Measurements from ENCODE around the gene CLEC3B.

The CLEC3B gene

GRCh38 chr3:44987332-44987731 is 38.8 kb upstream of the CLEC3B start:
- Mint-ChIP-seq H3K9me3 (peaks cover 13% of the 10 kb centered on the region), H3K36me3 (ENCODE audit: low read depth) (peaks cover 58% of the 10 kb centered on the region), H3K4me3 (no peak overlapping the region), H3K27ac (no peak overlapping the region), H3K4me1 (peaks cover 13% of the 10 kb centered on the region), H3K27me3 (ENCODE audit: low read depth, poor library complexity) (no peaks in the 10 kb centered on the region)
- no peak for DNase-seq
- TF ChIP-seq CTCF (IDR thresholded peaks at IDR 0.05): no peak

- H3K36me3 Mint-ChIP-seq (ENCODE audit: low read depth): peaks cover 65% of the 10 kb centered on the region
- H3K27ac Mint-ChIP-seq: no peak overlapping the region
- no peak for DNase-seq
- H3K9me3 Mint-ChIP-seq: peaks cover 13% of the 10 kb centered on the region
- H3K4me3 Mint-ChIP-seq: no peak overlapping the region
- TF ChIP-seq CTCF (IDR thresholded peaks at IDR 0.05): peak; percentile 33
- no peaks in the 10 kb centered on the region for H3K27me3 Mint-ChIP-seq (ENCODE audit: low read depth, poor library complexity)
- peaks cover 18% of the 10 kb centered on the region for H3K4me1 Mint-ChIP-seq
Observed at GRCh38 chr3:44988073-44988472, 38.0 kb upstream of the CLEC3B start.

DNA sequence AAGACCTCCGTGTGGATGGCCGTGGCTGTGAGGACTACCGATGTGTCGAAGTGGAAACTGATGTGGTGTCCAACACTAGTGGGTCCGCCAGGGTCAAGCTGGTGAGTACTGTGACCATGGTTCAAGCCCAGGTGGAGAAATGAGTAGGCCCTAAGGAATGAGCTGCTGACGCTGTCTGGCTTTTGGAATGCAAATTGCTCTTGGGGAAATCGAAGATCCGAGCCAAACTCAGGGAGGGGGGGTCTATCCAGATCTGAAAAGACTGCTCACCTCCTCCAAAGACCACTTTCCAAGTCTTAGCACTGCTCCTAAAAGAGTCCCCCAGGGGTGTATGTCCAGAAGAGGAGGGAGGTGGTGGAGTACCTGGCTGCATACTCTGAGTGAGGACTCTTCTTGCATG is 37.0 kb upstream of the CLEC3B start:
- Mint-ChIP-seq H3K36me3 (ENCODE audit: low read depth) (peaks cover 66% of the 10 kb centered on the region), H3K9me3 (peaks cover 13% of the 10 kb centered on the region), H3K4me3 (no peak overlapping the region), H3K4me1 (peaks cover 28% of the 10 kb centered on the region), H3K27ac (no peak overlapping the region), H3K27me3 (ENCODE audit: low read depth, poor library complexity) (no peaks in the 10 kb centered on the region)
- DNase-seq: no peak
- TF ChIP-seq CTCF (IDR thresholded peaks at IDR 0.05): no peak

DNA sequence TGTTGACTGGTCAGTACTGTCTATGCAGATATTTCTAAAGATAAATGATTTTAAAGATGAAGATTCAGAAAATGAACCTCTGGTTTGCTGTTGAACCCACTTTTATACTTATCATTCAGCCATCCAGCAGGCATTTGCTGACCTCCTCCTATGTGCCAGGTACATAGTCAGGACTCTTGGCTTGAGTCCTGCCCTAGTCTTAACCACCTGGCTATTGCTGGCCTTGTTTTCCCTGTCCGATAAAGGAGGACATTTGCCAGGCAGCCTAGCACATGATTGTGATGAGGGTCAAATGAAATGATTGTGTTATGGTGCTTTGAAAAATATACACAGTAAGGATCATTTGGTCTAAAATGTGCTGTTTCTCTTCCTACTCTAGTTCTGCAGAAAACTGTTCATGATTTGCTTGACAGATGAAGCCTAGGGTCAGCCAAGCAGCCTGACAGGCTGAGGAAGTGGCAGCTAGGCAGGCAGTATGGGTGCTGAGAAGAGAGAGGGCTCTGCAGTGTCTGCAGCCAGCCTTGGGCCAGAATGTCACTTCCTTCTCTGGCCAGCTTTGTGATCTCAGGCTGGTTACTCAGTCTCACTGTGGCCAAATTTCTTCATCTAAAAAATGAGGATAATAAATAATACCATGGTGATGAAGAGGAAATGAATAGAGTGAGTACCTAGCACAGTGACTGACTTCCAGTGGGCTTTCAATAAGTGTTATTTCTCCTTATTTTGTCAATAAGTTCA is 36.3 kb upstream of the CLEC3B start:
- Mint-ChIP-seq H3K27me3 (ENCODE audit: low read depth, poor library complexity) (no peaks in the 10 kb centered on the region), H3K4me3 (no peak overlapping the region), H3K4me1 (peaks cover 35% of the 10 kb centered on the region), H3K9me3 (peaks cover 11% of the 10 kb centered on the region), H3K36me3 (ENCODE audit: low read depth) (peaks cover 69% of the 10 kb centered on the region), H3K27ac (no peak overlapping the region)
- DNase-seq: no peak
- no peak for TF ChIP-seq CTCF (IDR thresholded peaks at IDR 0.05)

DNA sequence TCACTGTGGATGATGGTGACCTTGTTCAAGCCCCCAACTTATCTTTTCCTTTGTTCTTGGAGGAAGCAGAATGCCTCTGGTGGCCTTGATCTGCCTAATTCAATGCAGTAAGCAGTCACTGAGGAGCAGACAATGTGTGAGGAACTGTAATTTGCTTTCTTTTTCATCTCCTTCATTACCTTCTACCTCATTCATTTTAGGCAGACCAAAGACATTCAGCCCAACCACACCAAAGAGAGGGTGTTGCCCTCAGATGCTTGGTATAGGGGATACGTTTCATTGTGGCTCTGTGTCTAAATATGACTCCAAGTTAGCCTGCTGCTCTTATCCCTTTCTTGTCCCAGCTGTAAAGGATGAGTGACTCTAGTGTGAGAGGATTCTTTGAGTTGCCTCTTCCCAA is 34.8 kb upstream of the CLEC3B start:
- H3K4me3 Mint-ChIP-seq: no peak overlapping the region
- no peaks in the 10 kb centered on the region for H3K27me3 Mint-ChIP-seq (ENCODE audit: low read depth, poor library complexity)
- no peak for DNase-seq
- H3K36me3 Mint-ChIP-seq (ENCODE audit: low read depth): peaks cover 65% of the 10 kb centered on the region
- TF ChIP-seq CTCF (IDR thresholded peaks at IDR 0.05): no peak
- H3K27ac Mint-ChIP-seq: no peak overlapping the region
- H3K4me1 Mint-ChIP-seq: peaks cover 49% of the 10 kb centered on the region
- peaks cover 3% of the 10 kb centered on the region for H3K9me3 Mint-ChIP-seq

All from nephron progenitor cell (in vitro differentiated cells).